ENCODE measurements around the gene POFUT1. TPM values are rescaled to one million over a fixed set of nuclear protein-coding genes. Genes with fewer than 3 reads are reported as not detected.

Gene POFUT1
- total and polyA plus RNA-seq, 2 of the 8 experiments (the other 6 are each of a cell fraction or from before 2014, with no cell fraction given): 19.4 to 24.4 TPM

- H3K27me3 ChIP-seq (replicated peaks in 1 of 4; ENCODE audit: control insufficient read depth in 3 of 4, extremely low read depth in 1 of 4, insufficient read depth in 3 of 4, low read length in 3 of 4): no peaks in the 10 kb centered on the region
- no peak overlapping the region for H3K23ac ChIP-seq (ENCODE audit: insufficient read length)
- DNase-seq (ENCODE audit: low read depth in 1 of 2, low spot score in 2 of 2) (no peak), FAIRE-seq (no peak)
- H3K27ac ChIP-seq (ENCODE audit: low read depth, low read length): no peak overlapping the region
- POLR2A ChIA-PET (ENCODE audit: partially characterized antibody): interaction anchor here (1.3 to 3.4 kb wide), 4 partner anchors 11 to 30 kb away, joined by 3 to 16 read pairs (median 4); no protein-coding TSS in a partner anchor
- no peak overlapping the region for H3K56ac ChIP-seq (replicated peaks; ENCODE audit: insufficient read length, low read depth, low read length)
- H2BK15ac ChIP-seq (ENCODE audit: low read length): no peak overlapping the region
- no peaks in the 10 kb centered on the region for H3K9me3 ChIP-seq (ENCODE audit: insufficient read depth in 2 of 2, low read depth in 1 of 2, low read length in 1 of 2)
- no peaks in the 10 kb centered on the region for H3K23me2 ChIP-seq (ENCODE audit: low read depth, low read length)
- H2BK20ac ChIP-seq (ENCODE audit: low read length): no peak overlapping the region
- H4K8ac ChIP-seq (ENCODE audit: extremely low read depth, insufficient read depth, low read length): no peak overlapping the region
- H4K5ac ChIP-seq (ENCODE audit: insufficient read length, low read depth, low read length): no peak overlapping the region
- H3K4me3 ChIP-seq (ENCODE audit: extremely low read depth in 1 of 4, insufficient read depth in 2 of 4, low read depth in 3 of 4, low read length in 4 of 4): no peak overlapping the region
- H2BK120ac ChIP-seq (replicated peaks; ENCODE audit: low read depth, low read length): no peak overlapping the region
- H3K79me1 ChIP-seq (ENCODE audit: low read depth, low read length): peaks cover 1% of the 10 kb centered on the region; the same call in 1 of the 2 replicates
- peaks cover 29 to 39% (median 37%) of the 10 kb centered on the region in 4 experiments for H3K36me3 ChIP-seq (ENCODE audit: control insufficient read depth in 2 of 4, insufficient read depth in 4 of 4, low read length in 3 of 4)
- peaks cover 0 to 4% of the 10 kb centered on the region in 2 experiments for H4K20me1 ChIP-seq (replicated peaks in 1 of 2; ENCODE audit: control insufficient read depth in 1 of 2, insufficient read depth in 2 of 2, low read length in 2 of 2)
- H2BK12ac ChIP-seq (ENCODE audit: low read depth, low read length): no peak overlapping the region
- CTCF ChIA-PET (ENCODE audit: partially characterized antibody): interaction anchor here (1.1 kb wide), 1 partner anchor 12 kb away, joined by 4 read pairs; no protein-coding TSS in a partner anchor
- H2AK5ac ChIP-seq (ENCODE audit: low read depth, low read length): no peak overlapping the region
- no peak overlapping the region for H3K4me2 ChIP-seq (ENCODE audit: insufficient read depth in 1 of 2, low read depth in 2 of 2, low read length in 2 of 2)
- H4K91ac ChIP-seq (replicated peaks; ENCODE audit: insufficient read length, low read length): no peak overlapping the region
- no peak overlapping the region for H3K18ac ChIP-seq (ENCODE audit: extremely low read depth, low read length)
- H2BK5ac ChIP-seq (ENCODE audit: low read depth, low read length): no peak overlapping the region
- no peak overlapping the region for H3K4ac ChIP-seq (replicated peaks; ENCODE audit: insufficient read length, low read depth, low read length)
- H2AFZ ChIP-seq (ENCODE audit: low read length): no peak overlapping the region
- H3K9ac ChIP-seq (replicated peaks in 1 of 4; ENCODE audit: extremely low read depth in 1 of 4, low read depth in 3 of 4, low read length in 3 of 4): no peak overlapping the region
- H3K4me1 ChIP-seq (replicated peaks in 1 of 4; ENCODE audit: control insufficient read depth in 3 of 4, insufficient read depth in 4 of 4, low read length in 3 of 4): no peaks in the 10 kb centered on the region; a peak in 1 of 7 replicates
- 91% methylated on average over 1 of the region's 1 CpG; no CpG with 5 or more reads in 1 of the 2 experiments for WGBS, 2 experiments (ENCODE audit: extremely low coverage in 1 of 2, insufficient coverage in 1 of 2, insufficient read length in 1 of 2, insufficient replicate concordance in 2 of 2, low coverage in 1 of 2, low lambda C conversion rate in 2 of 2, missing lambda C conversion rate in 1 of 2)
- H3K79me2 ChIP-seq (ENCODE audit: control insufficient read depth in 1 of 2, insufficient read depth in 2 of 2, low read length in 2 of 2): peaks cover 0 to 8% of the 10 kb centered on the region in 2 experiments; a peak in 1 of 4 replicates
- no peak overlapping the region for H3K14ac ChIP-seq (ENCODE audit: insufficient read length)
- TF ChIP-seq TBP (IDR thresholded peaks at IDR 0.05; ENCODE audit: low read depth, low read length) (no peak), POU5F1 (IDR thresholded peaks at IDR 0.05; ENCODE audit: low read depth, low read length) (no peak), TEAD4 (IDR thresholded peaks at IDR 0.05; ENCODE audit: low read depth, low read length) (no peak), TAF1 (IDR thresholded peaks at IDR 0.05; ENCODE audit: low read depth, low read length) (no peak), SIN3A (conservative IDR thresholded peaks at IDR 0.05 in 1 of 2, IDR thresholded peaks at IDR 0.05 in 1 of 2; ENCODE audit: low read depth in 1 of 2, low read length in 2 of 2) (no peak), SUZ12 (IDR thresholded peaks at IDR 0.05; ENCODE audit: low read length) (no peak), SAP30 (IDR thresholded peaks at IDR 0.05; ENCODE audit: insufficient read depth, insufficient replicate concordance, low read length) (no peak), E2F6 (IDR thresholded peaks at IDR 0.05) (no peak), EGR1 (IDR thresholded peaks at IDR 0.05; ENCODE audit: borderline replicate concordance, low read depth, low read length) (no peak), KDM4A (IDR thresholded peaks at IDR 0.05; ENCODE audit: low read depth, low read length, severe bottlenecking) (no peak), SP2 (IDR thresholded peaks at IDR 0.05; ENCODE audit: low read length) (no peak), CBX8 (IDR thresholded peaks at IDR 0.05; ENCODE audit: borderline replicate concordance, low read depth, low read length) (no peak), BCL11A (IDR thresholded peaks at IDR 0.05; ENCODE audit: low read depth in 2 of 2, low read length in 2 of 2) (no peak), CEBPB (IDR thresholded peaks at IDR 0.05; ENCODE audit: low read depth, low read length) (no peak)
Measured at GRCh38 chr20:32213870-32214269, 6.2 kb downstream of the POFUT1 start.
